ENCODE measurements around the gene TBCK. TPM values are rescaled to one million over a fixed set of nuclear protein-coding genes. Genes with fewer than 3 reads are reported as not detected.

TBCK gene
- total and polyA plus RNA-seq, 4 donors, result 4.9 to 25.5 (median 15.8) TPM

GRCh38 chr4:106021737-106022410 lies 294.1 kb downstream of the TBCK start:
- H3K36me3 ChIP-seq (ENCODE audit: control insufficient read depth in 4 of 4, insufficient read depth in 3 of 4, low read depth in 1 of 4, low read length in 3 of 4), result no peaks in the 10 kb centered on the region
- H3K4me1 ChIP-seq (ENCODE audit: control insufficient read depth in 4 of 4, insufficient read depth in 4 of 4, low read length in 3 of 4), result no peaks in the 10 kb centered on the region
- H3K9me3 ChIP-seq (ENCODE audit: control insufficient read depth in 4 of 4, low read length in 3 of 4), result no peaks in the 10 kb centered on the region
- DNase-seq (ENCODE audit: low spot score), result no peak
- 81% methylated on average over 5 of the region's 5 CpGs for WGBS
- TF ChIP-seq ATF3 (IDR thresholded peaks at IDR 0.05), result no peak
- TF ChIP-seq MAX (IDR thresholded peaks at IDR 0.05), result no peak
- TF ChIP-seq NR2F2 (IDR thresholded peaks at IDR 0.05), result no peak
- TF ChIP-seq FOXA2 (IDR thresholded peaks at IDR 0.05), result no peak
- no peak for TF ChIP-seq RXRA (IDR thresholded peaks at IDR 0.05)
- TF ChIP-seq REST (IDR thresholded peaks at IDR 0.05), result no peak
- no peak for TF ChIP-seq ZBTB33 (IDR thresholded peaks at IDR 0.05)
- no peak for TF ChIP-seq JUND (IDR thresholded peaks at IDR 0.05)
- TF ChIP-seq HNF4A (conservative IDR thresholded peaks at IDR 0.05), result no peak
- TF ChIP-seq YY1 (IDR thresholded peaks at IDR 0.05), result no peak
- TF ChIP-seq SP1 (IDR thresholded peaks at IDR 0.05), result no peak
- no peak for TF ChIP-seq TAF1 (conservative IDR thresholded peaks at IDR 0.05)
- TF ChIP-seq GABPA (IDR thresholded peaks at IDR 0.05 in 1 of 2, conservative IDR thresholded peaks at IDR 0.05 in 1 of 2), result no peak
- no peak for TF ChIP-seq FOXA1 (IDR thresholded peaks at IDR 0.05)
- TF ChIP-seq HNF4G (IDR thresholded peaks at IDR 0.05), result no peak
- no peak for TF ChIP-seq EGR1 (IDR thresholded peaks at IDR 0.05; ENCODE audit: low read depth in 2 of 2)
- no peak for TF ChIP-seq CTCF (IDR thresholded peaks at IDR 0.05; ENCODE audit: low read depth, low read length, missing input control)
- no peak for TF ChIP-seq RAD21 (IDR thresholded peaks at IDR 0.05)
- no peaks in the 10 kb centered on the region for H3K27me3 ChIP-seq (ENCODE audit: control insufficient read depth in 4 of 4, insufficient read depth in 4 of 4, low read length in 3 of 4)
- no peak overlapping the region for H3K27ac ChIP-seq (ENCODE audit: low read depth in 1 of 2, low read length in 2 of 2)
- H3K4me3 ChIP-seq (ENCODE audit: low read depth in 1 of 3, low read length in 3 of 3), result no peak overlapping the region
- H3K9ac ChIP-seq (ENCODE audit: low read depth in 1 of 2, low read length in 2 of 2), result no peak overlapping the region

All from liver (tissue), 9 donors.